GM12878 (cell line): ENCODE results near the gene TEX2. TPM values are rescaled to one million over a fixed set of nuclear protein-coding genes. Genes with fewer than 3 reads are reported as not detected.

Experiments used
- ATAC-seq: fragments of 200-7000 bp; cut with Tn5 transposase; 3 replicates; pipeline ENCODE4 v1.9.1; 2020; ENCODE audit warnings: mild to moderate bottlenecking, moderate library complexity
- BruUV-seq: library from RNA; stranded (reverse); fragments of 400-500 nt; replicated peaks from 2 replicates; lab custom pipeline; 2021; lab: Mats Ljungman, UMichigan
- CTCF ChIA-PET: fragments of 300-600 bp; sonication (Branson Sonifier 250); formaldehyde crosslinking; extraction: SDS; loops from one replicate; lab custom pipeline; 2021; ENCODE audit warnings: inconsistent platforms; lab: Yijun Ruan, JAX
- POLR2A ChIA-PET: fragments of 350-600 bp; formaldehyde crosslinking; extraction: SDS; loops from one replicate; lab custom pipeline; 2021; ENCODE audit warnings: inconsistent platforms; lab: Charles Lee
- RAD21 ChIA-PET: fragments of 300-600 bp; sonication (Branson Sonifier 250); formaldehyde crosslinking; loops from one replicate; lab custom pipeline; 2023; ENCODE audit warnings: antibody characterized with exemption; ENCODE audit not compliant: unreplicated experiment; lab: Charles Lee
- SMC1A ChIA-PET: fragments of 300-600 bp; sonication (Branson Sonifier 250); formaldehyde crosslinking; loops from one replicate; lab custom pipeline; 2023; ENCODE audit not compliant: unreplicated experiment, uncharacterized antibody; lab: Charles Lee
- DNase-seq: peaks from one replicate; pipeline ENCODE4 v3.0.0-alpha.2; 2011; ENCODE audit warnings: low read depth, low spot score
- FAIRE-seq: peaks from 3 replicates; lab custom pipeline; 2011; peaks lifted over from hg19 to GRCh38; lab: Jason Lieb, UNC
- H2AFZ ChIP-seq: 2 replicates; pipeline ENCODE4 v1.6.0; 2011; ENCODE audit warnings: low read depth, low read length, control low read depth; ENCODE audit not compliant: control insufficient read depth
- H3K27ac ChIP-seq: 2 replicates; pipeline ENCODE4 v1.5.1; 2011; ENCODE audit warnings: control low read depth; ENCODE audit not compliant: control insufficient read depth, insufficient read depth
- H3K27me3 ChIP-seq, 2 experiments: replicated peaks in 1 of 2; 2 replicates each; pipeline versions ENCODE4 v1.6.0 to v1.6.1; 2011; ENCODE audit warnings: low read length in 1 of 2; ENCODE audit not compliant: control insufficient read depth in 2 of 2, insufficient read depth in 2 of 2
- H3K36me3 ChIP-seq, 2 experiments: 2 replicates each; pipeline ENCODE4 v1.5.1; 2011; ENCODE audit warnings: low read length in 1 of 2; ENCODE audit not compliant: control insufficient read depth in 2 of 2, insufficient read depth in 2 of 2
- H3K4me1 ChIP-seq: 2 replicates; pipeline ENCODE4 v1.6.1; 2011; ENCODE audit warnings: mild to moderate bottlenecking, low read length, moderate library complexity, mixed read lengths; ENCODE audit not compliant: control insufficient read depth, insufficient read depth
- H3K4me2 ChIP-seq: 2 replicates; pipeline ENCODE4 v1.6.0; 2011; ENCODE audit warnings: control low read depth; ENCODE audit not compliant: control insufficient read depth, insufficient read depth
- H3K4me3 ChIP-seq: fragments of 200-600 bp; sonication (generic); 2 replicates; pipeline ENCODE4 v1.5.1; 2016
- H3K79me2 ChIP-seq: 2 replicates; pipeline ENCODE4 v1.6.0; 2011; ENCODE audit warnings: low read length; ENCODE audit not compliant: control insufficient read depth, insufficient read depth
- H3K9ac ChIP-seq: 2 replicates; pipeline ENCODE4 v1.8.0; 2011; ENCODE audit warnings: low read length, control low read depth, mixed read lengths; ENCODE audit not compliant: control insufficient read depth, insufficient read depth
- H3K9me3 ChIP-seq: replicated peaks from 3 replicates; pipeline ENCODE4 v1.5.1; 2011; ENCODE audit warnings: mild to moderate bottlenecking, low read length; ENCODE audit not compliant: control insufficient read depth, insufficient read depth
- H4K20me1 ChIP-seq: 2 replicates; pipeline ENCODE4 v1.6.0; 2011; ENCODE audit not compliant: control insufficient read depth, insufficient read depth
- ATF7 ChIP-seq: fragments of 450-650 bp; IDR thresholded peaks from 2 replicates; pipeline ENCODE4 v1.6.1; 2016; ENCODE audit warnings: low read depth, mild to moderate bottlenecking
- ESRRA ChIP-seq: IDR thresholded peaks from 2 replicates; pipeline ENCODE4 v1.6.1; 2012; ENCODE audit warnings: mild to moderate bottlenecking, low read length, improper control_type of control experiment
- MTA2 ChIP-seq: fragments of 450-650 bp; IDR thresholded peaks from 2 replicates; pipeline ENCODE4 v1.6.1; 2016; ENCODE audit warnings: low read depth, mild to moderate bottlenecking, moderate library complexity
- NR2C1 ChIP-seq: fragments of 450-650 bp; IDR thresholded peaks from 2 replicates; pipeline ENCODE4 v1.6.1; 2017; ENCODE audit warnings: antibody characterized with exemption, mild to moderate bottlenecking, moderate library complexity
- NRF1 ChIP-seq: conservative IDR thresholded peaks from 2 replicates; pipeline ENCODE4 v1.6.1; 2011; ENCODE audit warnings: mild to moderate bottlenecking, low read depth, low read length, improper control_type of control experiment
- POLR2A ChIP-seq: IDR thresholded peaks from 2 replicates; pipeline ENCODE4 v1.6.1; 2011; ENCODE audit warnings: low read depth, mild to moderate bottlenecking, low read length
- POLR2AphosphoS5 ChIP-seq: IDR thresholded peaks from 2 replicates; pipeline ENCODE4 v1.6.1; 2011; ENCODE audit warnings: mild to moderate bottlenecking, low read length, inconsistent platforms
- SRF ChIP-seq, 2 experiments: IDR thresholded peaks; 2 replicates each; pipeline ENCODE4 v1.6.1; 2011; ENCODE audit warnings: low read depth in 2 of 2, low read length in 2 of 2, mild to moderate bottlenecking in 1 of 2, moderate library complexity in 1 of 2
- ZNF592 ChIP-seq: fragments of 450-650 bp; IDR thresholded peaks from 2 replicates; pipeline ENCODE4 v1.6.1; 2017; ENCODE audit warnings: mild to moderate bottlenecking, moderate library complexity
- WGBS: methylation state at CpG from one replicate; pipeline ENCODE4 v1.1.6; 2016; ENCODE audit warnings: low lambda C conversion rate; ENCODE audit not compliant: insufficient replicate concordance, insufficient coverage; ENCODE audit errors: missing lambda C conversion rate; 5-methylcytosine and 5-hydroxymethylcytosine counted together
- in situ Hi-C: fragments of 300-500 bp; cut with MboI; formaldehyde crosslinking; loops from 9 replicates; pipeline ENCODE4 v1.14.3; 2018; ENCODE audit warnings: mixed read lengths
- intact Hi-C: fragments of 100-400 bp; cut with micrococcal nuclease; formaldehyde crosslinking; loops from one replicate; pipeline ENCODE4 v1.14.2; 2022; ENCODE audit not compliant: unreplicated experiment
- polyA plus RNA-seq, 11 experiments: library from polyadenylated mRNA; depleted of rRNA in 4 of 11; unstranded in 6 of 11; stranded (reverse) in 5 of 11; fragments of >200 nt; fragmentation: Nextera tagmentation in 4 of 11; fragmentation: Illumina TruSeq in 1 of 11; extraction: Ambion mirVana in 4 of 11; extraction: Trizol in 1 of 11; gene quantifications; 1 replicate in 1 of 11; 2 replicates in 10 of 11; pipeline versions ENCODE4 v1.2.1 to v1.2.3, GENCODE V29; 2011 to 2016; ENCODE audit warnings: inconsistent platforms in 2 of 11, missing spikeins in 2 of 11, low read depth in 1 of 11
- total RNA-seq, 4 experiments: library from RNA; depleted of rRNA in 3 of 4; stranded (reverse); fragments of >200 nt in 3 of 4; fragmentation: Illumina TruSeq in 1 of 4; extraction: Trizol in 1 of 4; gene quantifications; 2 replicates each; pipeline versions ENCODE4 v1.2.1 to v1.2.3, GENCODE V29; 2013 to 2021
- TF ChIP-seq, protein P1 (sequence below): fragments of 450-650 bp; IDR thresholded peaks from 2 replicates; pipeline ENCODE4 v1.6.1; 2016; ENCODE audit warnings: mild to moderate bottlenecking, moderate library complexity, borderline replicate concordance

TEX2 gene
- total and polyA plus RNA-seq, 10 of the 15 experiments (the other 5 are each of a cell fraction or from before 2014, with no cell fraction given) = 3.8 to 19.9 (median 15.8) TPM

GRCh38 chr17:64145751-64146417 is 117.2 kb downstream of the TEX2 start (continued):
- TF ChIP-seq ZNF592 (no peak), POLR2A (peak; percentile 98), NR2C1 (peak; percentile 44; the same call in 1 of the 2 replicates)

DNA sequence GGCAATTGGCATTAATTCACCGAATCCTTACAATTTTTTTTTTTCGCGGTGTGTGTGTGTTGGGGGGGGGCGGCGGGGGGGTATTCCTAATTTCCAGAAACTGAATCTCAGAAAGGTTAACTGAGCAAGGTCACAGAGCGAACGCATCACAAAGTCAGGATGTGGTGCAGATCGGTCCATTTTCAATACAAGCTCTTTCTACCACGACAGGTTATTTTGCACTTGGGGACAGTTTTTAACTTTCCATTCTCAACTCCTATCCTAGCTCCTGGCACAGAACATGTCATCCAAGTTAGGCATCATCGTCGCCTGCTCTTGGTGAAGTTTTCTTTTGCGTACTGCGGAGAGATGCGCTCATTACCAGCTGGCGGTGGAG is 117.7 kb downstream of the TEX2 start:
- WGBS = under 1% methylated on average over 15 of the region's 15 CpGs
- SMC1A ChIA-PET = interaction anchor here (0.7 to 5.7 kb wide), 16 partner anchors 13 to 226 kb away, joined by 3 to 50 read pairs (median 3); partner anchors contain the start of gene ICAM2
- H3K79me2 ChIP-seq = peaks cover 20% of the 10 kb centered on the region
- no peaks in the 10 kb centered on the region for H4K20me1 ChIP-seq
- DNase-seq (no peak), FAIRE-seq (no peak), ATAC-seq (no peak; the same call in 1 of the 3 replicates)
- intact Hi-C loops (loop anchor here (5.0 kb wide), 2 partner anchors 117 to 137 kb away; partner anchors contain the start of gene TEX2), in situ Hi-C loops (no loop called here)
- RAD21 ChIA-PET = interaction anchor here (0.6 to 2.5 kb wide), 19 partner anchors 10 to 509 kb away, joined by 3 to 22 read pairs (median 4); partner anchors contain the start of genes CD79B, ERN1 and ICAM2
- peak overlapping the region; percentile 75 for H3K9ac ChIP-seq
- H3K4me2 ChIP-seq = peak overlapping the region; percentile 43
- H3K27me3 ChIP-seq = no peaks in the 10 kb centered on the region
- peaks cover 3 to 10% of the 10 kb centered on the region in 2 experiments for H3K36me3 ChIP-seq
- CTCF ChIA-PET = interaction anchor here (0.6 to 6.1 kb wide), 14 partner anchors 9 to 782 kb away, joined by 3 to 72 read pairs (median 4); partner anchors contain the start of gene ICAM2
- H3K9me3 ChIP-seq = no peaks in the 10 kb centered on the region
- H3K27ac ChIP-seq = peak overlapping the region; percentile 94
- H3K4me3 ChIP-seq = peak overlapping the region; percentile 75
- POLR2A ChIA-PET = interaction anchor here (0.6 to 2.3 kb wide), 31 partner anchors 9 to 840 kb away, joined by 3 to 13 read pairs (median 3); partner anchors contain the start of genes CEP95, DDX5, ICAM2 and TEX2
- H3K4me1 ChIP-seq = peaks cover 3% of the 10 kb centered on the region; the same call in 1 of the 2 replicates
- H2AFZ ChIP-seq = peak overlapping the region; percentile 89
- TSS peak; percentile 95 for BruUV-seq
- TF ChIP-seq MTA2 (peak; percentile 44; the same call in 1 of the 2 replicates), ESRRA (0 out of 2 replicates have a peak, but pooled peaks have one; percentile 22), ATF7 (0 out of 2 replicates have a peak, but pooled peaks have one; percentile 93), POLR2AphosphoS5 (no peak), NRF1 (no peak), SRF (IDR thresholded peaks at IDR 0.05; ENCODE audit: low read depth in 2 of 2, low read length in 2 of 2) (0 out of 4 replicates have a peak, but pooled peaks of 1 of the 2 experiments have one; percentile 6)
- TF ChIP-seq, protein P1, sequence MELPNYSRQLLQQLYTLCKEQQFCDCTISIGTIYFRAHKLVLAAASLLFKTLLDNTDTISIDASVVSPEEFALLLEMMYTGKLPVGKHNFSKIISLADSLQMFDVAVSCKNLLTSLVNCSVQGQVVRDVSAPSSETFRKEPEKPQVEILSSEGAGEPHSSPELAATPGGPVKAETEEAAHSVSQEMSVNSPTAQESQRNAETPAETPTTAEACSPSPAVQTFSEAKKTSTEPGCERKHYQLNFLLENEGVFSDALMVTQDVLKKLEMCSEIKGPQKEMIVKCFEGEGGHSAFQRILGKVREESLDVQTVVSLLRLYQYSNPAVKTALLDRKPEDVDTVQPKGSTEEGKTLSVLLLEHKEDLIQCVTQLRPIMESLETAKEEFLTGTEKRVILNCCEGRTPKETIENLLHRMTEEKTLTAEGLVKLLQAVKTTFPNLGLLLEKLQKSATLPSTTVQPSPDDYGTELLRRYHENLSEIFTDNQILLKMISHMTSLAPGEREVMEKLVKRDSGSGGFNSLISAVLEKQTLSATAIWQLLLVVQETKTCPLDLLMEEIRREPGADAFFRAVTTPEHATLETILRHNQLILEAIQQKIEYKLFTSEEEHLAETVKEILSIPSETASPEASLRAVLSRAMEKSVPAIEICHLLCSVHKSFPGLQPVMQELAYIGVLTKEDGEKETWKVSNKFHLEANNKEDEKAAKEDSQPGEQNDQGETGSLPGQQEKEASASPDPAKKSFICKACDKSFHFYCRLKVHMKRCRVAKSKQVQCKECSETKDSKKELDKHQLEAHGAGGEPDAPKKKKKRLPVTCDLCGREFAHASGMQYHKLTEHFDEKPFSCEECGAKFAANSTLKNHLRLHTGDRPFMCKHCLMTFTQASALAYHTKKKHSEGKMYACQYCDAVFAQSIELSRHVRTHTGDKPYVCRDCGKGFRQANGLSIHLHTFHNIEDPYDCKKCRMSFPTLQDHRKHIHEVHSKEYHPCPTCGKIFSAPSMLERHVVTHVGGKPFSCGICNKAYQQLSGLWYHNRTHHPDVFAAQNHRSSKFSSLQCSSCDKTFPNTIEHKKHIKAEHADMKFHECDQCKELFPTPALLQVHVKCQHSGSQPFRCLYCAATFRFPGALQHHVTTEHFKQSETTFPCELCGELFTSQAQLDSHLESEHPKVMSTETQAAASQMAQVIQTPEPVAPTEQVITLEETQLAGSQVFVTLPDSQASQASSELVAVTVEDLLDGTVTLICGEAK = peak; percentile 35; the same call in 1 of the 2 replicates
